ENCODE data around the gene MTG2. TPM values are rescaled to one million over a fixed set of nuclear protein-coding genes. Genes with fewer than 3 reads are reported as not detected.

The MTG2 gene
- total and polyA plus RNA-seq, 4 donors, result 18.3 to 35.5 (median 28.5) TPM

GRCh38 chr20:62155428-62156253 lies 27.2 kb upstream of the MTG2 start:
- H3K27ac ChIP-seq (ENCODE audit: low read depth in 1 of 2, low read length in 1 of 2), result no peak overlapping the region
- no peak for DNase-seq

GRCh38 chr20:62156254-62156556 lies 26.6 kb upstream of the MTG2 start:
- 89 to 91% methylated on average over 3 of the region's 3 CpGs for WGBS, 2 donors
- DNase-seq, result no peak
- no peak overlapping the region for H3K4me3 ChIP-seq
- peaks cover 0 to 2% (median 0%) of the 10 kb centered on the region in 4 donors for H3K9me3 ChIP-seq (ENCODE audit: control insufficient read depth in 4 of 4, insufficient read depth in 3 of 4, low read length in 3 of 4)
- no peak overlapping the region for H3K9ac ChIP-seq (ENCODE audit: insufficient read depth in 1 of 2, low read length in 2 of 2)
- H3K36me3 ChIP-seq (ENCODE audit: control insufficient read depth in 4 of 4, insufficient read depth in 4 of 4, low read length in 4 of 4), result peaks cover 0 to 19% (median 1%) of the 10 kb centered on the region in 4 donors
- H3K4me1 ChIP-seq (ENCODE audit: control insufficient read depth in 5 of 5, insufficient read depth in 5 of 5, low read length in 5 of 5), result peaks cover 0 to 5% (median 0%) of the 10 kb centered on the region in 5 donors
- H3K27ac ChIP-seq (ENCODE audit: low read depth in 1 of 2, low read length in 1 of 2), result no peak overlapping the region
- ATAC-seq (ENCODE audit: insufficient read depth, low FRiP score), result no peak
- no peaks in the 10 kb centered on the region for H3K27me3 ChIP-seq (ENCODE audit: control insufficient read depth in 3 of 3, insufficient read depth in 3 of 3, low read length in 2 of 3)
- no peak for TF ChIP-seq CTCF (IDR thresholded peaks at IDR 0.05; ENCODE audit: control extremely low read depth, extremely low read depth)

More at GRCh38 chr20:62155428-62156253, 27.2 kb upstream of the MTG2 start:
- Histone ChIP-seq H3K27me3 (ENCODE audit: control insufficient read depth in 3 of 3, insufficient read depth in 3 of 3, low read length in 2 of 3) (no peaks in the 10 kb centered on the region), H3K4me1 (ENCODE audit: control insufficient read depth in 5 of 5, insufficient read depth in 5 of 5, low read length in 5 of 5) (peaks cover 0 to 5% (median 0%) of the 10 kb centered on the region in 5 donors), H3K9ac (ENCODE audit: insufficient read depth in 1 of 2, low read length in 2 of 2) (no peak overlapping the region), H3K9me3 (ENCODE audit: control insufficient read depth in 4 of 4, insufficient read depth in 3 of 4, low read length in 3 of 4) (peaks cover 0 to 2% (median 0%) of the 10 kb centered on the region in 4 donors), H3K4me3 (no peak overlapping the region), H3K36me3 (ENCODE audit: control insufficient read depth in 4 of 4, insufficient read depth in 4 of 4, low read length in 4 of 4) (peaks cover 0 to 13% (median 1%) of the 10 kb centered on the region in 4 donors)
- WGBS, 2 donors, result 94 to 96% methylated on average over 29 of the region's 29 CpGs
- ATAC-seq (ENCODE audit: insufficient read depth, low FRiP score), result no peak
- TF ChIP-seq CTCF (IDR thresholded peaks at IDR 0.05; ENCODE audit: control extremely low read depth, extremely low read depth), result no peak

- H3K27ac ChIP-seq (ENCODE audit: low read depth in 1 of 2, low read length in 1 of 2), result no peak overlapping the region
- peaks cover 0 to 2% (median 0%) of the 10 kb centered on the region in 4 donors for H3K9me3 ChIP-seq (ENCODE audit: control insufficient read depth in 4 of 4, insufficient read depth in 3 of 4, low read length in 3 of 4)
- peak; percentile 28 for ATAC-seq (ENCODE audit: insufficient read depth, low FRiP score)
- H3K4me3 ChIP-seq, result no peak overlapping the region
- 53% methylated on average over 23 to 24 of the region's 24 CpGs for whole genome bisulfite sequencing, 2 donors
- H3K36me3 ChIP-seq (ENCODE audit: control insufficient read depth in 4 of 4, insufficient read depth in 4 of 4, low read length in 4 of 4), result peaks cover 0 to 24% (median 1%) of the 10 kb centered on the region in 4 donors
- DNase-seq, result peak; percentile 38 to 66 (median 50)
- peaks cover 0 to 5% (median 0%) of the 10 kb centered on the region in 5 donors for H3K4me1 ChIP-seq (ENCODE audit: control insufficient read depth in 5 of 5, insufficient read depth in 5 of 5, low read length in 5 of 5)
- peak; percentile 28 for TF ChIP-seq CTCF (IDR thresholded peaks at IDR 0.05; ENCODE audit: control extremely low read depth, extremely low read depth)
- no peak overlapping the region for H3K9ac ChIP-seq (ENCODE audit: insufficient read depth in 1 of 2, low read length in 2 of 2)
- H3K27me3 ChIP-seq (ENCODE audit: control insufficient read depth in 3 of 3, insufficient read depth in 3 of 3, low read length in 2 of 3), result no peaks in the 10 kb centered on the region
Measured at GRCh38 chr20:62156592-62157386, 26.0 kb upstream of the MTG2 start.

Measured in lung (tissue), 12 donors.